Smooth muscle cell (in vitro differentiated cells): ENCODE data around the gene APOL1. TPM values are rescaled to one million over a fixed set of nuclear protein-coding genes. Genes with fewer than 3 reads are reported as not detected.

Experiments
- DNase-seq: peaks from one replicate; lab custom pipeline; 2025; ENCODE audit not compliant: unreplicated experiment; lab: John Stamatoyannopoulos, UW
- H2AFZ ChIP-seq: fragments of 200-600 bp; sonication (generic); 2 replicates; pipeline ENCODE4 v1.6.0; 2016; ENCODE audit warnings: antibody characterized with exemption, low read depth, mild to moderate bottlenecking
- H3F3A ChIP-seq: fragments of 200-600 bp; sonication (generic); 2 replicates; pipeline ENCODE4 v1.6.0; 2017; ENCODE audit warnings: antibody characterized with exemption, low read depth
- H3K27ac ChIP-seq: fragments of 200-600 bp; sonication (generic); 2 replicates; pipeline ENCODE4 v1.5.1; 2016; ENCODE audit warnings: low read depth, mild to moderate bottlenecking
- H3K27me3 ChIP-seq: fragments of 200-600 bp; sonication (generic); 2 replicates; pipeline ENCODE4 v1.6.1; 2016; ENCODE audit warnings: low read depth, mild to moderate bottlenecking
- H3K36me3 ChIP-seq: fragments of 200-600 bp; sonication (generic); 2 replicates; pipeline ENCODE4 v1.5.1; 2016; ENCODE audit warnings: low read depth
- H3K4me1 ChIP-seq: fragments of 200-600 bp; sonication (generic); 2 replicates; pipeline ENCODE4 v1.5.1; 2016; ENCODE audit warnings: low read depth
- H3K4me2 ChIP-seq: fragments of 200-600 bp; sonication (generic); 2 replicates; pipeline ENCODE4 v1.6.0; 2016; ENCODE audit warnings: mild to moderate bottlenecking
- H3K4me3 ChIP-seq: fragments of 200-600 bp; sonication (generic); 2 replicates; pipeline ENCODE4 v1.5.1; 2016; ENCODE audit warnings: mild to moderate bottlenecking
- H3K79me2 ChIP-seq: fragments of 200-600 bp; sonication (generic); 2 replicates; pipeline ENCODE4 v1.6.0; 2016; ENCODE audit warnings: low read depth, mild to moderate bottlenecking
- H3K9ac ChIP-seq: fragments of 200-600 bp; sonication (generic); 2 replicates; pipeline ENCODE4 v1.6.0; 2016; ENCODE audit warnings: low read depth
- H3K9me3 ChIP-seq: fragments of 200-600 bp; sonication (generic); replicated peaks from 2 replicates; pipeline ENCODE4 v1.5.1; 2016; ENCODE audit warnings: low read depth
- H4K20me1 ChIP-seq: fragments of 200-600 bp; sonication (generic); 2 replicates; pipeline ENCODE4 v1.6.0; 2016; ENCODE audit warnings: low read depth
- CTCF ChIP-seq: fragments of 200-600 bp; sonication (generic); IDR thresholded peaks from 2 replicates; pipeline ENCODE4 v1.5.1; 2017; ENCODE audit warnings: borderline replicate concordance, mild to moderate bottlenecking, antibody characterized with exemption; ENCODE audit not compliant: insufficient read depth, poor library complexity, severe bottlenecking
- WGBS: methylation state at CpG from one replicate; pipeline ENCODE4 v1.1.7; 2016; ENCODE audit warnings: low lambda C conversion rate; 5-methylcytosine and 5-hydroxymethylcytosine counted together
- polyA plus RNA-seq: library from polyadenylated mRNA; unstranded; fragments of >200 nt; fragmentation: Nextera tagmentation; extraction: Ambion mirVana; gene quantifications from 2 replicates; pipeline ENCODE4 v1.2.1, GENCODE V29; 2016
- total RNA-seq: library from RNA; depleted of rRNA; stranded (reverse); fragments of >200 nt; gene quantifications from 2 replicates; pipeline ENCODE4 v1.2.3, GENCODE V29; 2014

The APOL1 gene
- total and polyA plus RNA-seq, 2 experiments from 2014 or later, result 0.62 TPM; not detected in 1

GRCh38 chr22:36232715-36233401 lies 20.1 kb upstream of the APOL1 start:
- no peak overlapping the region for H3K4me3 ChIP-seq
- no peak overlapping the region for H3K27ac ChIP-seq
- no peaks in the 10 kb centered on the region for H3K4me1 ChIP-seq
- no peaks in the 10 kb centered on the region for H3K27me3 ChIP-seq
- H3K9ac ChIP-seq, result no peak overlapping the region
- no peaks in the 10 kb centered on the region for H3K9me3 ChIP-seq
- H3K4me2 ChIP-seq, result no peak overlapping the region
- H2AFZ ChIP-seq, result no peak overlapping the region
- DNase-seq, result no peak
- no peaks in the 10 kb centered on the region for H3K36me3 ChIP-seq
- 96% methylated on average over 13 of the region's 13 CpGs for WGBS
- H3K79me2 ChIP-seq, result no peaks in the 10 kb centered on the region
- H3F3A ChIP-seq, result no peaks in the 10 kb centered on the region
- TF ChIP-seq CTCF, result no peak
- peaks cover 5% of the 10 kb centered on the region for H4K20me1 ChIP-seq

- Histone ChIP-seq H2AFZ (no peak overlapping the region), H3K4me3 (no peak overlapping the region), H4K20me1 (peaks cover 5% of the 10 kb centered on the region), H3K36me3 (no peaks in the 10 kb centered on the region), H3K4me2 (no peak overlapping the region), H3F3A (no peaks in the 10 kb centered on the region), H3K9ac (no peak overlapping the region), H3K79me2 (peaks cover 6% of the 10 kb centered on the region), H3K9me3 (no peaks in the 10 kb centered on the region), H3K4me1 (no peaks in the 10 kb centered on the region), H3K27me3 (no peaks in the 10 kb centered on the region), H3K27ac (no peak overlapping the region)
- 90% methylated on average over 7 of the region's 7 CpGs for WGBS
- DNase-seq, result no peak
- no peak for TF ChIP-seq CTCF
Measured at GRCh38 chr22:36233796-36234195, 19.1 kb upstream of the APOL1 start.

- no peaks in the 10 kb centered on the region for H3F3A ChIP-seq
- no peak overlapping the region for H3K9ac ChIP-seq
- peaks cover 5% of the 10 kb centered on the region for H4K20me1 ChIP-seq
- no peak overlapping the region for H3K27ac ChIP-seq
- no peaks in the 10 kb centered on the region for H3K9me3 ChIP-seq
- H3K4me3 ChIP-seq, result no peak overlapping the region
- H3K27me3 ChIP-seq, result no peaks in the 10 kb centered on the region
- H3K4me2 ChIP-seq, result no peak overlapping the region
- peaks cover 6% of the 10 kb centered on the region for H3K79me2 ChIP-seq
- H2AFZ ChIP-seq, result no peak overlapping the region
- WGBS, result 78% methylated on average over 2 of the region's 2 CpGs
- H3K36me3 ChIP-seq, result no peaks in the 10 kb centered on the region
- no peak for DNase-seq
- no peaks in the 10 kb centered on the region for H3K4me1 ChIP-seq
- no peak for TF ChIP-seq CTCF
Measured at GRCh38 chr22:36234213-36234612, 18.7 kb upstream of the APOL1 start.

- no peaks in the 10 kb centered on the region for H3K9me3 ChIP-seq
- H3K9ac ChIP-seq, result no peak overlapping the region
- no peak for TF ChIP-seq CTCF
- DNase-seq, result no peak
- H3K27ac ChIP-seq, result no peak overlapping the region
- WGBS, result 86% methylated on average over 2 of the region's 2 CpGs
- peaks cover 5% of the 10 kb centered on the region for H4K20me1 ChIP-seq
- no peaks in the 10 kb centered on the region for H3F3A ChIP-seq
- H2AFZ ChIP-seq, result no peak overlapping the region
- no peaks in the 10 kb centered on the region for H3K36me3 ChIP-seq
- H3K79me2 ChIP-seq, result peaks cover 6% of the 10 kb centered on the region
- H3K4me1 ChIP-seq, result no peaks in the 10 kb centered on the region
- no peak overlapping the region for H3K4me2 ChIP-seq
- no peaks in the 10 kb centered on the region for H3K27me3 ChIP-seq
- no peak overlapping the region for H3K4me3 ChIP-seq
Measured at GRCh38 chr22:36234919-36235318, 18.0 kb upstream of the APOL1 start.
